Measurements from ENCODE around the gene SPINDOC.

DNA sequence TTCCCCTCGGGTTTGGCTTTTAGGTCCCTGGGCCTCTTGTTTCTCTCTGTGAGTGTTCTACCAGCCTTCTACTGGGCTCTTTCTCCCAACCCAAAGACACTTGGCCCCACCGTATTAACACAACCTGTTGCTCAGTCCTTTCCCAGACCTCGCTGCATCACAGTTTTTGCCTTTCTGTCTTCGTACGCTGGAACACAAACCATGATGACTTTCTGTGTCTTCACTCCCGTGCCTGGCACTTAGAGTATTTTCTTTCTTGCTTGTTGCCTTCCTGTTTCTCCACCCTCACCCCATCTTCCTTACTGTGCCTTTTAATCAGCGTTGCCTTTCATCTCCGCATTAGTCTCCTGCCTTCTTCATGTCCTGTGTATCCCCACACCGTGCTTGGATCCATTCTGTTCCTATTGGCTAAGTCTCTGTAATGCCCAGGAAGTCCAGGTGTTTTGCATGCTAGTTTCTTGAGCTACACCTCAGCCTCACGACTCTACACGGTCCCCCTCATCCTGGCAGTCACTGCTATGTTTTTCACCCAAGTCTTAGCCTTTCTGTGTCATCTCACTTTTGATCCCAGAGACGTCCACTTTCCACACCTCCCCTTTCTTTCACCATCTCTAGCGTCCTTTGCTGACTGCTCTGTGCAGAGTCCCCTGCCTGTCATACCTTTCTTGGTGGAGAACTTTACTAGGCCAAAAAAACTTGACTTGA is 27.3 kb downstream of the SPINDOC start:
- TF ChIP-seq TEAD4 (IDR thresholded peaks at IDR 0.05) = no peak
- TF ChIP-seq EP300 (IDR thresholded peaks at IDR 0.05; ENCODE audit: borderline replicate concordance) = no peak
- TF ChIP-seq, protein P1, sequence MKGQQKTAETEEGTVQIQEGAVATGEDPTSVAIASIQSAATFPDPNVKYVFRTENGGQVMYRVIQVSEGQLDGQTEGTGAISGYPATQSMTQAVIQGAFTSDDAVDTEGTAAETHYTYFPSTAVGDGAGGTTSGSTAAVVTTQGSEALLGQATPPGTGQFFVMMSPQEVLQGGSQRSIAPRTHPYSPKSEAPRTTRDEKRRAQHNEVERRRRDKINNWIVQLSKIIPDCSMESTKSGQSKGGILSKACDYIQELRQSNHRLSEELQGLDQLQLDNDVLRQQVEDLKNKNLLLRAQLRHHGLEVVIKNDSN (IDR thresholded peaks at IDR 0.05) = no peak
- TF ChIP-seq, protein P2, sequence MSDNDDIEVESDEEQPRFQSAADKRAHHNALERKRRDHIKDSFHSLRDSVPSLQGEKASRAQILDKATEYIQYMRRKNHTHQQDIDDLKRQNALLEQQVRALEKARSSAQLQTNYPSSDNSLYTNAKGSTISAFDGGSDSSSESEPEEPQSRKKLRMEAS (IDR thresholded peaks at IDR 0.05) = no peak
- no peak for TF ChIP-seq EGR1 (IDR thresholded peaks at IDR 0.05)
- no peak for TF ChIP-seq TAF1 (IDR thresholded peaks at IDR 0.05; ENCODE audit: low read depth)
- TF ChIP-seq RAD21 (IDR thresholded peaks at IDR 0.05; ENCODE audit: low read depth) = no peak
